ENCODE results near the gene IL3. TPM values are rescaled to one million over a fixed set of nuclear protein-coding genes. Genes with fewer than 3 reads are reported as not detected.

IL3 gene
- total RNA-seq, 3 donors from 2014 or later: not detected

GRCh38 chr5:132109494-132110053 lies 49.1 kb downstream of the IL3 start:
- Histone ChIP-seq H3K4me3 (no peak overlapping the region), H3K36me3 (ENCODE audit: low read depth) (no peaks in the 10 kb centered on the region), H3K4me1 (ENCODE audit: low read depth) (no peaks in the 10 kb centered on the region), H3K9me3 (no peaks in the 10 kb centered on the region)
- no peak for ATAC-seq
- DNase-seq: no peak
- intact Hi-C loops (cut with DNase I, micrococcal nuclease): no loop called here
- TF ChIP-seq CTCF (IDR thresholded peaks at IDR 0.05): no peak

DNA sequence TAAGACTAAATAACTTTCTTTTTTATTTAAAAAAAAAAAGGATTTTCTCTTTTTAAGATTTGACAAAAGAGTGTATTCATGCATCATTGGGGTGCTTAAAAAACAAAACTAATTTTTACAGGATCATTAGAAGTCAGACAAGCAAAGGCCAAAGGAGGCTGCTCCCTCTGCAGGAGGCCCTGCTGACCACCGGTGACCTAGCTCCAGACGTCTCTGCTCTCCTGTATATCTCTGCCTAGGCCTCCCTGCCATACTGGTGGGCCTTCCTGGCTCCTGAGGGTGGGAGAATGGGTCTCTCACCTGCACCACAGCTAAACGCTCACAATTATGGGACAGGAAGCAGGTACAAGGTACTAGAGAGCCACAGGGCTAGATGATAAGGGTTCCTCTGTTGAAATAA lies 49.7 kb downstream of the IL3 start:
- ATAC-seq (no peak), DNase-seq (no peak)
- intact Hi-C loops (cut with DNase I, micrococcal nuclease): no loop called here
- no peaks in the 10 kb centered on the region for H3K36me3 ChIP-seq (ENCODE audit: low read depth)
- TF ChIP-seq CTCF (IDR thresholded peaks at IDR 0.05): no peak
- no peaks in the 10 kb centered on the region for H3K4me1 ChIP-seq (ENCODE audit: low read depth)
- no peak overlapping the region for H3K4me3 ChIP-seq
- H3K9me3 ChIP-seq: no peaks in the 10 kb centered on the region

DNA sequence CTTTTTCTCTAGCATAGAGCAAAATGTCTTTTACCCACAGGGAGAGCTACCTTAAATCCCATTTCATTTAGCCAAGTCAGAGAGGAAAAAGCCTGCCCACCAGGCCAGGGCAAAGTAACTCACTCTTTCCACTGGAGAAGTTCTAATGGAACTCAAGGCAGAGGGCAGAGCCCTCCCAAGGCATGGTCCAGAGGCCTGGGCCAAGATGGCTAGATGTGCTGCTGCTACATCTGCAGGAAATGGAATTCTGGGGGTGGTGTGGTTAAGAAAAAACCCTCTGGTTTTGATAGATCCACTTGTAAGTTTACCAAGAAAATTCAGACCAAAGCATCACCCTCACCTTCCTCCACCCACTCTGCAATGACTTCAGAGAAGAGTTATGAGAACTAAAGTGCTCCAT lies 50.5 kb downstream of the IL3 start:
- H3K4me3 ChIP-seq: no peak overlapping the region
- H3K9me3 ChIP-seq: no peaks in the 10 kb centered on the region
- ATAC-seq: no peak
- no peaks in the 10 kb centered on the region for H3K36me3 ChIP-seq (ENCODE audit: low read depth)
- no peak for DNase-seq
- intact Hi-C loops (cut with DNase I, micrococcal nuclease): no loop called here
- no peaks in the 10 kb centered on the region for H3K4me1 ChIP-seq (ENCODE audit: low read depth)
- TF ChIP-seq CTCF (IDR thresholded peaks at IDR 0.05): no peak

DNA sequence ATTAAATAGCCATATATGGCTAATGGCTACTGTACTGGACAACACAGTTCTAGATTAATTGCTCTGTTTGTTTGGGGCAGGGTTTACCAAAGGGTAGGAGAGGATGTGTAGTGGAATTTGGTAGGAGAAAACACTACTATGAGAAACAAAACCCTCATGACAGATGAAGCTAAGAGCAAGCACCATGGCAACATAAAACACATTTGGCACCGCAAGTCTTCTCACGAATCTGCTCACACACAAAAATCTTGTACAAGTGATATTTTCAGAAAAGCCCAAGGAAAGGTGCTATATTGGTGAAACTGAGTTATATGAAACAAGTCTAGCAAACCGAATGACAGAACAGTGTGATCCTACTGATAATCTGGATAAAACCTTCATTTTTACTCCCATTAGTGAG lies 51.7 kb downstream of the IL3 start:
- intact Hi-C loops (cut with DNase I, micrococcal nuclease): no loop called here
- DNase-seq: no peak
- Histone ChIP-seq H3K36me3 (ENCODE audit: low read depth) (no peaks in the 10 kb centered on the region), H3K4me3 (no peak overlapping the region), H3K4me1 (ENCODE audit: low read depth) (no peaks in the 10 kb centered on the region), H3K9me3 (no peaks in the 10 kb centered on the region)
- no peak for TF ChIP-seq CTCF (IDR thresholded peaks at IDR 0.05)
- no peak for ATAC-seq

Other genes starting within 250 kb of the IL3 start
- not detected for gene MEIKIN, start 115.0 kb upstream of the IL3 start, total RNA-seq
- 1 to 10 TPM in 1 of 3 donors, under 1 TPM in 2; 0.38 to 3.8 (median 0.77) TPM for gene ACSL6, start 49.0 kb upstream of the IL3 start, total RNA-seq
- not detected for gene CSF2, start 13.1 kb downstream of the IL3 start, total RNA-seq
- 10 to 100 TPM; 47.0 to 65.0 (median 56.1) TPM for gene P4HA2, start 167.2 kb downstream of the IL3 start, total RNA-seq
- 10 to 100 TPM in 1 of 3 donors, 1 to 10 TPM in 2; 5.1 to 59.0 (median 5.6) TPM for gene PDLIM4, start 197.0 kb downstream of the IL3 start, total RNA-seq
- gene SLC22A4, start 233.7 kb downstream of the IL3 start, total RNA-seq: 10 to 100 TPM in 1 of 3 donors, 1 to 10 TPM in 2; 2.7 to 13.4 (median 3.6) TPM